Stromal cell of bone marrow (primary cell): ENCODE data around the gene DPH2.

Experiments
- DNase-seq: peaks from one replicate; pipeline ENCODE4 v3.0.0-alpha.2; 2012; ENCODE audit warnings: low read depth

Gene DPH2

DNA sequence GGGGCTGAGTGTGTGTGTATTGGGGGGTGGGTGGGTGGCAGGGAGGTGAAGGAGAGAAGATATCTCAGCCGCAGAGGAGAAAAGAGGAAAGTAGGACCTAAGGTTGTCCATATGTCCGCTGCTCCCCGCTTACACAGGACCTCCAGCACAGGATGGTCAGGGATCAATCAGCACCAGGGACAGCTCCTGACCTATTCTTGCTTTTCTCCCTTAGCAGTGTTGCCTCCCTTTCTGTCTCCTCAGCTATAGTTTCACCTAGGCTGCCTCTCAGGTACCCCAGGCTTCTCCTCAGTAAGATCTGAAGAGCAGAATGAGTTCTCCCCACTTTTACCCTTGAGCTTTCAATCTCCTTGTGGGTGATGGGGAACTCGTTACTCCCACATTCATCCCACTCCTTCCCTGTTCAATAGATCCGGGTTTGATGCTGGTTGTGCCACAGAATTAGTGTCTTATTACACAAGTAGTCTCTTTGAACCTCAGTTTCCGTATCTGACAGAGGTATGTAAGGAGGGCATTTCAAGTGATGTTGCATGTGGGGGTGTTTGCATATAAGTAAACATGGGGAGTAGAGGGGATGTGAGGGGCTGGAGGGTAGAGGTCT lies 1.4 kb upstream of the DPH2 start:
- DNase-seq, result no peak

DNA sequence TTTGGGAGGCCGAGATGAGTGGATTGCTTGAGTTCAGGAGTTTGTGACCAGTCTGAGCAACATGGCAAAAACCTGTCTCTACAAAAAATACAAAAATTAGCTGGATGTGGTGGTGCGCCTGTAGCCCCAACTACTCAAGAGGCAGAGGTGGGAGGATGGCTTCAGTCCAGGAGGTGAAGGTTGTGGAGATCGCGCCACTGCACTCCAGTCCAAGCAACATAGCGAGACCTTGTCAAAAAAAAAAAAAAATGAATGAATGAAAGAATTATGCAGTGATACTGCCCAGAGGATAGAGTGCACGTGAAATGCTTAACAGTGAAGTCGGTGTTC lies 429 bp upstream of the DPH2 start:
- DNase-seq, result no peak

DNA sequence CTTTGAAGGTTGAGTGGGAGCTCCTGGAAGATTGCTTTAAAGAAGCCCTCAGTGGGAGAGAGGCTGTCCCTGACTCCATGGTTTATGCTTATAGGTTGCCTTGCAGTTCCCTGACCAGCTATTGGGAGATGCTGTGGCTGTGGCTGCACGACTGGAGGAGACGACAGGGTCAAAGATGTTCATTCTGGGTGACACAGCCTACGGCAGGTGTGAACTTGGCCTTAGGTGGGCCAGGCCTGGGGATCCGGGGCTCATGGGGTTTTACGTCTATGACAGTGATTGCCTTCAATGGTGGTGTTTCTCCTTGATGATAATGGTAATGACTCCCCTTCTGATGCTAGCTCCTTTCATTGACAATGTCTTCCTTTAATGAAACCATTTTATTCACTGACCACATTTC lies 692 bp downstream of the DPH2 start:
- no peak for DNase-seq

- no peak for DNase-seq
Measured at GRCh38 chr1:43970911-43971310, 1.1 kb downstream of the DPH2 start.

GRCh38 chr1:43971336-43971980 lies 1.6 kb downstream of the DPH2 start:
- no peak for DNase-seq

DNA sequence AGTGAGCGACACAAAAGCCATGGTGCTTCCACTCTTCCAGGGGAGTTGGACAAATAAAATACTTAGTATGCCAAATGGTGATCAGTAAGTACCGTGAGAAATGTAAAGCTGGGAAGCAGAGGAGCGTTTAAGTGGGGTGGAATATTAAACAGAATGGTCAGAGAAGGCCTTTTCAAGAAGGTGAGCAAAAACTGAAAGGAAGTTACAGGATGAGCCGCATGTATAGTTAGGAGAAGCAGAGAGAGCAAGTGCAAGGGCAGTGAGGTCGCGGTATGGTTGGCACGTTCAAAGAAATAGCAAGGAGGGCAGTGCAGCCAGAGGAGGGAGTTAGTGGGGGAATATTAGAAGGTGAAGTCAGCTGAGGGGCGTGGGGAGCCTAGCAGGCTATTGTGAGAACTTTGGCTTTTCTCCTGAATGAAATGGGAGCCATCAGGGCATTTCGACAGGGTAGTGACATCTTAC lies 4.2 kb downstream of the DPH2 start:
- DNase-seq, result no peak

DNA sequence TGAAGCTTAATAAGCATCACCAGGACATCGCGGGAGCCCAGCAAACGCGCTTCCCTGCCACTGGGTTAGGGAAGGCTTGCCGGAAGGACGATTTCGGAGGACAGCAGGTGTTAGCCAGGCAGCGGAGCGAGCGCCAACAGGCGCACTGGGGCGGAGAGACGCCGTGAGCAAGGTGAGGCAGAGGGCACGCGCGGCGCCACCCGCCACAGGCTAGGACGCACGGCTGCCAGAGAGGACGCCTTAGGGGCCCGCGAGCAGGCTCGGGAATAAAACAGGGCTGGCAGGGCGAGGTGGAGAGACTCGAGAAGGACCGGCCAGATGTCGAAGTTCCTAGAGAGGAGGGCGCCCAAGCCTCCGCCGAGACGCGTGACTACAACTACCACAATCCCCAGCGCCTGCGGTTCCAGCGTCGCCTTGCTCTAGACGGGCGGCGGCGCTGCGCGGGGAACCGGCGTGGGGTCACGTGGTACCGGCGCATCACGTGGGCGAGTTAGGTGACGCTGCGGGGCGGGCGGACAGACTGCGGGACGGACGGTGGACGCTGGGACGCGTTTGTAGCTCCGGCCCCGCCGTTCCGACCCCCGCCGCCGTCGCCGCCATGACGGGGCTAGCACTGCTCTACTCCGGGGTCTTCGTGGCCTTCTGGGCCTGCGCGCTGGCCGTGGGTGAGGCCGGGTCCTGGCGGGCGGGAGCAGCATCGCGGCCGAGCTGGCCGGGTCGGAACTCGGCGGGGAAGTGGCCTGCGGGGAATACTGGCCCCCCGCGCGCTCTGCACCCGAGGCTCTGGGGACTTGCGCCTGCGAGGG lies 4.8 kb downstream of the DPH2 start, which contains the start of gene ATP6V0B:
Gene ATP6V0B, plus strand, starts transcription at position 518 of the 806 bp plus-strand sequence. Its CDS starts 81 bp downstream, at position 599.
- peak; percentile 89 for DNase-seq

DNA sequence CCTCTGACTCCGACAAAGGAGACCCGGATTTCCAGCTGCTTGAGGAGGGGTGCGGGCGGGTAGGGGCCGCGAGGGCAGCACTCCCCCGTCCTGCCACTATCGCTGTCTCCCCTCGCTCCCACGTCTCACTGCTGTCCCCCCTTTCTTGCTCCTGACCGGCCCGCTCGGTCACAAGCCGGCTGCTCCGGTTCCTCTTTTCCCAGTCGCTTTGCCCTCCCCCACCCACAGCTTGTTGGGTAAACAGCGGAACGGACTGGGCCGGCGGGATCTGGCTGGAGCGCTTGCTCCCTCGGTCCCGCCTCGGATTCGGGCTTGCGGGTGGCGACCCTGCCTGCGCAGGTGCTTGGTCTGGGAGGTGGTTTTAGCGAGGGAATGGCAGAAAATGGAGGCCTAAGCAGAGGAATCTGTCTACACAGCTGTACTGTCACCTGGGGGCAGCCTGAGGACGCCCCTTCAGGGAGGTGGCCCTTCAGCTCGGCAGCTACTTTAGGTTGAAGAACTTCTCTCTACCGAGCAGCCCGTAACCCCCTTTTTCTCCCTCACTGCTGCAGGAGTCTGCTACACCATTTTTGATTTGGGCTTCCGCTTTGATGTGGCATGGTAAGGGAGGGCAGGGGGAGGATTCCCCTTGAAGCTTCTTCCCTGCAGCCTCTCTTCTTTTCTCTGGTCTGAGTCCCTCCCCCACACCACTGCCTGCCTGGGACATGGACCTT lies 5.6 kb downstream of the DPH2 start:
- DNase-seq, result no peak

GRCh38 chr1:43976045-43976444 lies 6.2 kb downstream of the DPH2 start:
- DNase-seq, result no peak

GRCh38 chr1:43976890-43977289 lies 7.1 kb downstream of the DPH2 start:
- DNase-seq, result no peak

GRCh38 chr1:43977376-43978263 lies 7.8 kb downstream of the DPH2 start:
- no peak for DNase-seq

DNA sequence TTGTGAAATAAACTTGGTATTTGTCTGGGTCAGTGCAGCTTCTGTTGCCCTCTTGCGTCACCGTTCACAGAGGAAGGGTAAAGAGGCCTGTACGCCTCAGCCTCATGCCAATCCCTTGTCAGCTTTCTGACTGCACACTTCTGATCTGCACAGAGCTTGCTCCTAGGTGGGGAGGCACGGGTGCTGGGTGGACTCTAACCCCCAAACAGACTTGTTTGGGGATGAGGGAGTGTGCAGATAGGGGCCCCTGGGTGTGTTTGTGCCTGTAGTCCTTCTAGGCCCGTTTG lies 8.4 kb downstream of the DPH2 start:
- DNase-seq, result no peak

DNA sequence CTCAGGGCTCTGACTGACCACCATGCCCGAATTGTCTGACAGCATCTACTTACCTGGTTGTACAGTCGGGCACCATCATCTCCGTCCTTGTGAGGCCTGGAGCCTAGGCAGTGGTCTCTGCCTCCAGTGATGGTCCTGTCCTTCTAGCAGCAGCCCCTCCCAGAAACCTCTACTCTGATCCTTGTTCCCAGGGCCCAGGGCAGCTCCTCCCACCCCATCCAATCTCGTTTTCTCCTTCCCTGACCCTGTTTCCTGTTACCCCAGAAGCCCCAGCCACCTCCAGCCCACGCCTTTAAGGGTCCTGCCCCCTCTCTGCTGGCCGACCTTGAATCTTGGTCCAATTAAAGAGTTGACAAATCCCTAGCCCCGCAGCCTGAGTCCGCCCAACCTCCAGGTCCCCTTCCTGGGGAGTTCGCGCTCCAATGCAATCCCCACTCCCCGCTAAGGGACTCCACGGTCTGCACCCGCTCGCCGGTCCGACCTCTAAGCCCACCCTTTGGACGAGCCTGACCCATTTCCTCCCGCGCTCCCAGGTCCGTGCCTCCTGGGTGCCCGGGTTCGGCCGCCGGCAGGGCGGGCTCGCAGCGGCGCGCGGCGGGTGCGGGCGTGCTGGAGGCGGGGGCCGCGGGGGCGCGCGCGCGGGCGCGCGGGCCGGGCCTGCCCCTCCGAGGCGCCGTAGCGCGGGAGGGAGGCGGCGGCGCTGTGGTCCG lies 8.9 kb downstream of the DPH2 start, which contains the start of gene B4GALT2:
Gene B4GALT2, plus strand, starts transcription at position 660 of the 710 bp plus-strand sequence. CDS start 1,951 bp downstream, outside the sequence.
- no peak for DNase-seq

DNA sequence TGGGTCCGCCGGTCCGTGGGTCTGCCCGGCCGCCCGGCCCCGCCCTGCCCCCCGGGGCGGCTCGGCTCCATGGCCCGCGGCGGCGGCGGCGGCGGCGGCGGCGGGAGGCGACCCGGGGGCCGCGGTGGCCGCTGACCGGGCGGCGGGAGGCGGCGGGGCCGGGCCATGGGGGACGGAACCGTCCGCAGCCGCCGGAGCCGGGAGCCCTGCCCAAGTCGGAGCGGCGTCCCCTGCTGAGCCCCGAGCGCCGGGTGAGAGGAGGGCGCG lies 9.4 kb downstream of the DPH2 start:
- no peak for DNase-seq

DNA sequence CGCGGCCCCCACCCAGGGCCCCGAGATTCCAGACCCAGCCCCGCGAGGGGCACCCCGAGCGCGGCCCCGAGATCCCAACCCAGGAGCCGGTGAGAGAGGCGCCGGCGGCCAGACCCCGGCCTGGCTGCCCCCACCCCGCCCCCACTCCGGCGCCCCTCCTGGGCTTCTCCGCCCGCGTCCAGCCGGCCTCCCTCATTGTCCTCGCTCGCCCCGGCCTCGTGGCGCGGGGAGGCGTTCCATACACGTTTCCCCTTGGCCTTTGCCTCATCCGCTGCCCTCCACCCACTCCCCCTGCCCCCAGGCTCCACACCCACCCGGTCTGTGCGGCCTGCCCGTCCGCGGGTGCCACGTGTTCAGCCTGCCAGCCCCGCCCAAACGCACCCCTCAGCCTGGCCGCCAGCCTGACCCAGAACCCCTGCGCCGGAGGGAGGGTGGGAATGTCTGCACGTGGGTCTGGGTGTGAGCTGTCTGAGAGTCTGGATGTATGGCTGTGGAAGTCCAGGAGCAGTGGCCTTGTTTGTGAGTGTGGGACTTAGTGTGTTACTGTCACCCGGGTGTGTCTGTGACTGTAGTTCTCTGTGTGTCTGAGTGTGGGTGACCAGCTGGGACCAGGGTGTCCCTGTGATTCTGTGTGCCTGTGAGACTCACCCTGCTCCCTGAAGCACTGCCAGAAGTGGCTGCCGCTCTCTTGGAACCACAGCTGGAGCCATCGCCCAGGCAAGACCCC lies 9.9 kb downstream of the DPH2 start:
- no peak for DNase-seq

GRCh38 chr1:43980255-43981134 lies 10.7 kb downstream of the DPH2 start:
- DNase-seq, result no peak

GRCh38 chr1:43981135-43981491 lies 11.3 kb downstream of the DPH2 start:
- no peak for DNase-seq

DNA sequence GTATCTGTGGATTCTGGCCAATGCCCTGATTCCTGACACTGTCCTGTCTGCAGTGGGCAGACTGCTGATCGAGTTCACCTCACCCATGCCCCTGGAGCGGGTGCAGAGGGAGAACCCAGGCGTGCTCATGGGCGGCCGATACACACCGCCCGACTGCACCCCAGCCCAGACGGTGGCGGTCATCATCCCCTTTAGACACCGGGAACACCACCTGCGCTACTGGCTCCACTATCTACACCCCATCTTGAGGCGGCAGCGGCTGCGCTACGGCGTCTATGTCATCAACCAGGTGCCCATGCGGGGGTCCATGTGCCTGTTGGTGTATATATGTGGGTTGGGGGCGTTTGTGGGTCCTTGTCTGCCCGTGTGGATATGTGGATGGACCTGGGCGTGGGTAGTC lies 11.8 kb downstream of the DPH2 start:
- no peak for DNase-seq

GRCh38 chr1:43982241-43982640 lies 12.4 kb downstream of the DPH2 start:
- DNase-seq, result no peak

- no peak for DNase-seq
Measured at GRCh38 chr1:43982808-43983207, 13.0 kb downstream of the DPH2 start.
